ENCODE data around the gene SLC38A11. TPM values are rescaled to one million over a fixed set of nuclear protein-coding genes. Genes with fewer than 3 reads are reported as not detected.

Gene SLC38A11
- polyA plus RNA-seq, 3 donors, result 0.07 TPM; not detected in 2

DNA sequence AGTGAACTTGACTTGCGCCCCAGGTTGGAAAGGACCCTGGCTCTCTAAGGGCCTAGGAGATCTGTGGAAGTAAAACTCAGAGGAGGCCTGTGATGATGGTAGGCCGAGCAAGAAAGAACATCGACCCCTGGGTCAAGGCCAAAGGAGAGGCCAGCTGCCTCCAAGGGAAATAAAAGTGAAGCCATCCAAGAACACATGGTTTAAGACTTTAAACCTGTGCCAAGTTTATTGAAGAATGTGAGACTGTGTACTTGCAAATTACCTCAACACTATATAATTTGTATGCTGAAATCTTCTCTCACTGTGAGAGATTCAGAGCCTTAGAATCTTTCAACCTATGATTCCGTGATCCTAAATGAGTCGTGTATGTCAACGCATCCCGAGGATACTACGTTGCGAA lies 73.0 kb downstream of the SLC38A11 start:
- no peaks in the 10 kb centered on the region for H4K20me1 ChIP-seq (ENCODE audit: insufficient read depth, low read length)
- peaks cover 0 to 3% (median 0%) of the 10 kb centered on the region in 7 donors for H3K9me3 Mint-ChIP-seq

DNA sequence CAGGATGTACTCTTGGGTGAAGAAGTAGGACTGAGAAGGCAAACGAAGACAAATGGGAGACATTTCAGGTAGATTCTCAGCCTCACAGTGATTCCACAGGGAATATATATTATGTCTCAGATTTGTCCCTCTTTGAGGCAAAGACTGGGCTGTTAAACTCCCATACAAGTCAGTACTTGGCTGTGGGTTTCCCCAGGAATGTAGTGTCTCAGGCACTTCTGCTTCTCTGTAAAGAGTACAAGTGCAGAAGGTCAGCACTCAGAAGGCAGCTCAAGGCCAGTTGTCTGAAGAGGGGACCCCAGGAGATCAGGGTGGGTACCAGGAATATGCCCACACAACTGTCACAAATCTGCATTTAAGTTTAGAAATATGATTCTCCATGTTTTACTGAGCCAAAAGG lies 73.8 kb downstream of the SLC38A11 start:
- Histone ChIP-seq H3K79me2 (ENCODE audit: insufficient read depth, low read length) (no peaks in the 10 kb centered on the region), H3K4me3 (replicated peaks in 1 of 3; ENCODE audit: low read depth in 2 of 3, low read length in 3 of 3) (no peak overlapping the region), H3K4me2 (replicated peaks; ENCODE audit: extremely low read depth, low read length, poor library complexity, severe bottlenecking) (no peak overlapping the region), H3K27ac (ENCODE audit: low read depth in 1 of 2, low read length in 2 of 2) (no peak overlapping the region), H3K9me3 (replicated peaks in 1 of 2; ENCODE audit: control insufficient read depth in 1 of 2, insufficient read depth in 1 of 2, low read length in 2 of 2) (no peaks in the 10 kb centered on the region), H2AFZ (ENCODE audit: insufficient read depth, low read depth, low read length, poor library complexity, severe bottlenecking) (no peak overlapping the region), H3K27me3 (ENCODE audit: control insufficient read depth in 2 of 2, insufficient read depth in 2 of 2, low read length in 2 of 2) (no peaks in the 10 kb centered on the region), H3K4me1 (ENCODE audit: control insufficient read depth in 1 of 2, insufficient read depth in 2 of 2, low read length in 2 of 2) (no peaks in the 10 kb centered on the region), H4K20me1 (ENCODE audit: insufficient read depth, low read length) (no peaks in the 10 kb centered on the region), H3K9ac (ENCODE audit: insufficient read depth, low read length, poor library complexity, severe bottlenecking) (no peak overlapping the region), H3K36me3 (replicated peaks in 1 of 2; ENCODE audit: control insufficient read depth in 1 of 2, insufficient read depth in 2 of 2, low read length in 2 of 2) (no peaks in the 10 kb centered on the region)
- intact Hi-C loops (cut with micrococcal nuclease), result no loop called here
- DNase-seq, result no peak
- no peak overlapping the region for H3K4me3 Mint-ChIP-seq
- H3K4me1 Mint-ChIP-seq, result peaks cover 6% of the 10 kb centered on the region
- 83% methylated on average over 1 of the region's 1 CpG for WGBS (ENCODE audit: insufficient coverage)
- no peaks in the 10 kb centered on the region for H3K36me3 Mint-ChIP-seq
- H3K27me3 Mint-ChIP-seq (ENCODE audit: low read depth in 3 of 3), result peaks cover 0 to 2% (median 0%) of the 10 kb centered on the region in 3 donors
- TF ChIP-seq, protein P1, sequence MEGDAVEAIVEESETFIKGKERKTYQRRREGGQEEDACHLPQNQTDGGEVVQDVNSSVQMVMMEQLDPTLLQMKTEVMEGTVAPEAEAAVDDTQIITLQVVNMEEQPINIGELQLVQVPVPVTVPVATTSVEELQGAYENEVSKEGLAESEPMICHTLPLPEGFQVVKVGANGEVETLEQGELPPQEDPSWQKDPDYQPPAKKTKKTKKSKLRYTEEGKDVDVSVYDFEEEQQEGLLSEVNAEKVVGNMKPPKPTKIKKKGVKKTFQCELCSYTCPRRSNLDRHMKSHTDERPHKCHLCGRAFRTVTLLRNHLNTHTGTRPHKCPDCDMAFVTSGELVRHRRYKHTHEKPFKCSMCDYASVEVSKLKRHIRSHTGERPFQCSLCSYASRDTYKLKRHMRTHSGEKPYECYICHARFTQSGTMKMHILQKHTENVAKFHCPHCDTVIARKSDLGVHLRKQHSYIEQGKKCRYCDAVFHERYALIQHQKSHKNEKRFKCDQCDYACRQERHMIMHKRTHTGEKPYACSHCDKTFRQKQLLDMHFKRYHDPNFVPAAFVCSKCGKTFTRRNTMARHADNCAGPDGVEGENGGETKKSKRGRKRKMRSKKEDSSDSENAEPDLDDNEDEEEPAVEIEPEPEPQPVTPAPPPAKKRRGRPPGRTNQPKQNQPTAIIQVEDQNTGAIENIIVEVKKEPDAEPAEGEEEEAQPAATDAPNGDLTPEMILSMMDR (IDR thresholded peaks at IDR 0.05), result no peak
- H3K9me3 Mint-ChIP-seq, result peaks cover 0 to 3% (median 0%) of the 10 kb centered on the region in 7 donors
- no peak overlapping the region for H3K27ac Mint-ChIP-seq

More for the DNA sequence above, 73.0 kb downstream of the SLC38A11 start:
- no peaks in the 10 kb centered on the region for H3K79me2 ChIP-seq (ENCODE audit: insufficient read depth, low read length)
- no peak overlapping the region for H2AFZ ChIP-seq (ENCODE audit: insufficient read depth, low read depth, low read length, poor library complexity, severe bottlenecking)
- no peak overlapping the region for H3K4me3 Mint-ChIP-seq
- H3K27me3 ChIP-seq (ENCODE audit: control insufficient read depth in 2 of 2, insufficient read depth in 2 of 2, low read length in 2 of 2), result no peaks in the 10 kb centered on the region
- 100% methylated on average over 1 of the region's 9 CpGs for WGBS (ENCODE audit: insufficient coverage)
- H3K9ac ChIP-seq (ENCODE audit: insufficient read depth, low read length, poor library complexity, severe bottlenecking), result no peak overlapping the region
- no peak overlapping the region for H3K4me2 ChIP-seq (replicated peaks; ENCODE audit: extremely low read depth, low read length, poor library complexity, severe bottlenecking)
- H3K4me1 Mint-ChIP-seq, result peaks cover 3% of the 10 kb centered on the region
- H3K4me3 ChIP-seq (replicated peaks in 1 of 3; ENCODE audit: low read depth in 2 of 3, low read length in 3 of 3), result no peak overlapping the region
- no peaks in the 10 kb centered on the region for H3K9me3 ChIP-seq (replicated peaks in 1 of 2; ENCODE audit: control insufficient read depth in 1 of 2, insufficient read depth in 1 of 2, low read length in 2 of 2)
- TF ChIP-seq, protein P1 (IDR thresholded peaks at IDR 0.05), result no peak
- no peaks in the 10 kb centered on the region for H3K4me1 ChIP-seq (ENCODE audit: control insufficient read depth in 1 of 2, insufficient read depth in 2 of 2, low read length in 2 of 2)
- H3K36me3 ChIP-seq (replicated peaks in 1 of 2; ENCODE audit: control insufficient read depth in 1 of 2, insufficient read depth in 2 of 2, low read length in 2 of 2), result no peaks in the 10 kb centered on the region
- peaks cover 0 to 2% (median 0%) of the 10 kb centered on the region in 3 donors for H3K27me3 Mint-ChIP-seq (ENCODE audit: low read depth in 3 of 3)
- intact Hi-C loops (cut with micrococcal nuclease), result no loop called here
- H3K27ac ChIP-seq (ENCODE audit: low read depth in 1 of 2, low read length in 2 of 2), result no peak overlapping the region
- H3K27ac Mint-ChIP-seq, result no peak overlapping the region
- DNase-seq, result no peak
- no peaks in the 10 kb centered on the region for H3K36me3 Mint-ChIP-seq
